LNCAP (cell line): ENCODE results near the gene SCP2.

ENCODE experiments used
- CTCF ChIP-seq: fragments of 450-650 bp; IDR thresholded peaks from 2 replicates; pipeline ENCODE4 v1.5.1; 2017; ENCODE audit warnings: mild to moderate bottlenecking

SCP2 gene

GRCh38 chr1:53086491-53087070 is 159.5 kb downstream of the SCP2 start:
- no peak for TF ChIP-seq CTCF

GRCh38 chr1:53087332-53088285 is 160.5 kb downstream of the SCP2 start:
- no peak for TF ChIP-seq CTCF

- TF ChIP-seq CTCF = no peak
Observed at GRCh38 chr1:53088616-53089300, 161.7 kb downstream of the SCP2 start.

GRCh38 chr1:53089478-53090226 is 162.6 kb downstream of the SCP2 start:
- TF ChIP-seq CTCF = no peak

GRCh38 chr1:53090227-53091147 is 163.4 kb downstream of the SCP2 start:
- TF ChIP-seq CTCF = no peak

GRCh38 chr1:53091841-53092645 is 165.0 kb downstream of the SCP2 start:
- no peak for TF ChIP-seq CTCF
